Heart left ventricle (tissue), 16 donors: ENCODE data around the gene DNMT3A. TPM values are rescaled to one million over a fixed set of nuclear protein-coding genes. Genes with fewer than 3 reads are reported as not detected.
A peak's percentile ranks its signal among the peaks of the same experiment; 100 is the strongest.

Experiments
- ATAC-seq, 4 donors: fragments of 200-7000 bp; cut with Tn5 transposase; one replicate each; pipeline ENCODE4 v1.9.1; 2020 to 2022; ENCODE audit warnings: moderate library complexity in 4 of 4, mild to moderate bottlenecking in 3 of 4, moderate number of reproducible peaks in 1 of 4
- DNase-seq, 5 donors: peaks; one replicate each; pipeline ENCODE4 v3.0.0-alpha.2; 2020
- H3K27ac ChIP-seq, 12 donors: fragments of 200-600 bp; sonication (generic) in 4 of 12; one replicate each; pipeline versions ENCODE4 v1.5.0 to v1.8.0; 2016 to 2022; ENCODE audit warnings: mild to moderate bottlenecking in 2 of 12
- H3K27me3 ChIP-seq, 9 donors: fragments of 200-600 bp; sonication (generic) in 2 of 9; one replicate each; pipeline versions ENCODE4 v1.5.1 to v1.8.0; 2016 to 2022; ENCODE audit warnings: mild to moderate bottlenecking in 3 of 9
- H3K36me3 ChIP-seq, 9 donors: fragments of 200-600 bp; sonication (generic) in 2 of 9; one replicate each; pipeline versions ENCODE4 v1.5.0 to v1.8.0; 2018 to 2022; ENCODE audit warnings: mild to moderate bottlenecking in 2 of 9
- H3K4me1 ChIP-seq, 12 donors: fragments of 200-600 bp; sonication (generic) in 4 of 12; one replicate each; pipeline versions ENCODE4 v1.5.0 to v1.8.0; 2016 to 2022; ENCODE audit warnings: mild to moderate bottlenecking in 3 of 12
- H3K4me3 ChIP-seq, 12 donors: fragments of 200-600 bp; sonication (generic) in 4 of 12; one replicate each; pipeline versions ENCODE4 v1.5.0 to v1.8.0; 2017 to 2022; ENCODE audit warnings: mild to moderate bottlenecking in 9 of 12, moderate library complexity in 4 of 12
- H3K9me3 ChIP-seq, 12 donors: fragments of 200-600 bp; sonication (generic) in 4 of 12; one replicate each; pipeline versions ENCODE4 v1.5.0 to v1.8.0; 2016 to 2022; ENCODE audit warnings: mild to moderate bottlenecking in 1 of 12
- CTCF ChIP-seq, 12 donors: fragments of 200-600 bp; sonication (generic) in 4 of 12; IDR thresholded peaks; one replicate each; pipeline versions ENCODE4 v1.5.0 to v1.8.0; 2018 to 2022; ENCODE audit warnings: antibody characterized with exemption in 12 of 12, mild to moderate bottlenecking in 5 of 12
- POLR2A ChIP-seq, 2 donors: fragments of 450-650 bp; IDR thresholded peaks; one replicate each; pipeline ENCODE4 v1.6.1; 2017; ENCODE audit warnings: antibody characterized with exemption in 2 of 2, mild to moderate bottlenecking in 2 of 2, moderate library complexity in 2 of 2
- WGBS, 4 donors: extraction: QIAGEN DNeasy Blood & Tissue Kit in 2 of 4; methylation state at CpG; one replicate each; pipeline versions ENCODE4 v1.1.5 to v1.1.7; 2013 to 2018; 5-methylcytosine and 5-hydroxymethylcytosine counted together
- intact Hi-C, 10 donors: fragments of 100-400 bp; cut with DNase I; formaldehyde crosslinking; loops; one replicate each; pipeline versions ENCODE4 v1.11.1 to v1.14.2; 2022
- polyA plus RNA-seq, 2 donors: library from polyadenylated mRNA; stranded (reverse); fragments of 200-250 nt; gene quantifications; one replicate each; pipeline ENCODE4 v1.2.3, GENCODE V29; 2013
- total RNA-seq, 9 donors: library from RNA; depleted of rRNA in 2 of 9; stranded (reverse); fragments of >200 nt in 2 of 9; fragmentation: NEBNext Ultra II Directional in 3 of 9; extraction: Animal tissue kit (Norgen Biotek cat#: 25700) in 3 of 9; gene quantifications; one replicate each; pipeline versions ENCODE4 v1.1.0 to v1.2.4, GENCODE V29; 2016 to 2023
- donor health status: ischemic (EF 13 %, LVEDD 7.1; RV severe dilation, severe dysfunction).
- donor health status: healthy with polysubstance abuse.
- donor health status: DM: no; HTN: yes; CAD: no.
- donor health status: DM: no; HTN: no; CAD: no.
- donor health status: ischemic (EF 25% LVEDD 6.9; RV normal size, moderate dysfunction).
- donor health status: ischemic (EF 25% LVEDD 5.7; RV mildly dilated, moderate dysfunction).
- donor health status: healthy.
- donor health status: DM: yes; HTN: yes; CAD: no.
- donor health status: ischemic (EF 35%, LVEDD 5.7; RV mildly dilated, moderate dysfunction).
- donor health status: nonischemic (EF 11% LVEDD 7.7; RV severe dilation, severe dysfunction).
- donor health status: DM: yes; HTN: yes; CAD: no.
- donor health status: PGD.
- donor health status: ischemic (EF 29% LVEDD 5.4; RV normal size, mild dysfunction).
- donor health status: nonischemic (EF 23%, LVEDD 6.1; RV moderate dilation, normal function).

The DNMT3A gene
- total and polyA plus RNA-seq, 11 donors: 3.5 to 26.0 (median 16.0) TPM

- Histone ChIP-seq H3K4me1 (peaks cover 0 to 29% (median 12%) of the 10 kb centered on the region in 12 donors), H3K27ac (peak overlapping the region in 1 of 12 donors; percentile 20), H3K9me3 (no peaks in the 10 kb centered on the region), H3K36me3 (peaks cover 0 to 49% (median 43%) of the 10 kb centered on the region in 9 donors), H3K27me3 (no peaks in the 10 kb centered on the region), H3K4me3 (no peak overlapping the region)
- WGBS, 4 donors: 64 to 79% (median 68%) methylated on average over 4 to 8 of the region's 8 CpGs
- intact Hi-C loops: no loop called here
- ATAC-seq (peak in 1 of 4 donors; percentile 18), DNase-seq (no peak)
- TF ChIP-seq CTCF (IDR thresholded peaks at IDR 0.05) (no peak), POLR2A (IDR thresholded peaks at IDR 0.05) (no peak)
Measured at GRCh38 chr2:25230948-25231311, 110.8 kb downstream of the DNMT3A start.

GRCh38 chr2:25230198-25230947 lies 111.4 kb downstream of the DNMT3A start:
- H3K9me3 ChIP-seq: no peaks in the 10 kb centered on the region
- peak overlapping the region in 1 of 12 donors; percentile 75 for H3K27ac ChIP-seq
- peaks cover 0 to 29% (median 12%) of the 10 kb centered on the region in 12 donors for H3K4me1 ChIP-seq
- H3K36me3 ChIP-seq: peaks cover 0 to 43% (median 37%) of the 10 kb centered on the region in 9 donors
- DNase-seq: no peak
- H3K27me3 ChIP-seq: no peaks in the 10 kb centered on the region
- no peak overlapping the region for H3K4me3 ChIP-seq
- WGBS, 4 donors: 52 to 60% (median 54%) methylated on average over 16 of the region's 16 CpGs
- intact Hi-C loops: no loop called here
- TF ChIP-seq CTCF (IDR thresholded peaks at IDR 0.05): no peak
- no peak for TF ChIP-seq POLR2A (IDR thresholded peaks at IDR 0.05)
- ATAC-seq: no peak

- ATAC-seq (peak in 3 of 4 donors; percentile 14 to 43 (median 37)), DNase-seq (peak in 1 of 5 donors; percentile 42)
- TF ChIP-seq CTCF (IDR thresholded peaks at IDR 0.05): no peak
- TF ChIP-seq POLR2A (IDR thresholded peaks at IDR 0.05): no peak
- Histone ChIP-seq H3K4me3 (no peak overlapping the region), H3K36me3 (peaks cover 0 to 35% (median 30%) of the 10 kb centered on the region in 9 donors), H3K4me1 (peaks cover 0 to 29% (median 12%) of the 10 kb centered on the region in 12 donors), H3K27ac (peak overlapping the region in 9 of 12 donors; percentile 22 to 75 (median 42)), H3K27me3 (no peaks in the 10 kb centered on the region), H3K9me3 (no peaks in the 10 kb centered on the region)
- intact Hi-C loops: no loop called here
- 53 to 59% (median 58%) methylated on average over 15 of the region's 15 CpGs for WGBS, 4 donors
Measured at GRCh38 chr2:25229279-25230197, 112.2 kb downstream of the DNMT3A start.

- peak; percentile 77 to 82 (median 79) for DNase-seq
- TF ChIP-seq POLR2A (IDR thresholded peaks at IDR 0.05): no peak
- peak; percentile 51 to 76 (median 63) for TF ChIP-seq CTCF (IDR thresholded peaks at IDR 0.05)
- WGBS, 4 donors: 16 to 25% (median 17%) methylated on average over 9 of the region's 9 CpGs
- no peaks in the 10 kb centered on the region for H3K27me3 ChIP-seq
- H3K9me3 ChIP-seq: no peaks in the 10 kb centered on the region
- peak overlapping the region in 9 of 12 donors; percentile 22 to 75 (median 42) for H3K27ac ChIP-seq
- H3K4me3 ChIP-seq: no peak overlapping the region
- peak; percentile 72 to 89 (median 83) for ATAC-seq
- H3K4me1 ChIP-seq: peaks cover 0 to 29% (median 12%) of the 10 kb centered on the region in 12 donors
- H3K36me3 ChIP-seq: peaks cover 0 to 28% (median 23%) of the 10 kb centered on the region in 9 donors
- intact Hi-C loops: no loop called here
Measured at GRCh38 chr2:25228848-25229278, 112.9 kb downstream of the DNMT3A start.
